GM21528 (cell line): Measurements from ENCODE around the gene TSC22D2.

ENCODE experiments used
- ATAC-seq: cut with Tn5 transposase; IDR thresholded peaks from one replicate; pipeline ENCODE4 v1.9.1; 2021; ENCODE audit warnings: mild to moderate bottlenecking, moderate library complexity; ENCODE audit not compliant: unreplicated experiment, low FRiP score

The TSC22D2 gene

GRCh38 chr3:150410311-150411105 is 2.4 kb downstream of the TSC22D2 start:
- no peak for ATAC-seq

GRCh38 chr3:150411106-150411460 is 3.0 kb downstream of the TSC22D2 start:
- ATAC-seq, result no peak

GRCh38 chr3:150411546-150411945 is 3.4 kb downstream of the TSC22D2 start:
- no peak for ATAC-seq

- ATAC-seq, result no peak
Measured at GRCh38 chr3:150411976-150412375, 3.9 kb downstream of the TSC22D2 start.

- ATAC-seq, result no peak
Measured at GRCh38 chr3:150412561-150413231, 4.6 kb downstream of the TSC22D2 start.

GRCh38 chr3:150414258-150414657 is 6.2 kb downstream of the TSC22D2 start:
- no peak for ATAC-seq

GRCh38 chr3:150414959-150415358 is 6.9 kb downstream of the TSC22D2 start:
- ATAC-seq, result no peak

- ATAC-seq, result no peak
Measured at GRCh38 chr3:150419076-150419868, 11.2 kb downstream of the TSC22D2 start.

- no peak for ATAC-seq
Measured at GRCh38 chr3:150419959-150420358, 11.9 kb downstream of the TSC22D2 start.

- ATAC-seq, result no peak
Measured at GRCh38 chr3:150421256-150421655, 13.2 kb downstream of the TSC22D2 start.

- no peak for ATAC-seq
Measured at GRCh38 chr3:150421799-150422548, 13.9 kb downstream of the TSC22D2 start.

- ATAC-seq, result no peak
Measured at GRCh38 chr3:150422907-150423306, 14.8 kb downstream of the TSC22D2 start.

GRCh38 chr3:150423761-150424160 is 15.7 kb downstream of the TSC22D2 start:
- no peak for ATAC-seq

- ATAC-seq, result no peak
Measured at GRCh38 chr3:150426292-150426691, 18.2 kb downstream of the TSC22D2 start.

GRCh38 chr3:150428562-150428961 is 20.5 kb downstream of the TSC22D2 start:
- ATAC-seq, result no peak

- ATAC-seq, result no peak
Measured at GRCh38 chr3:150429767-150430671, 21.9 kb downstream of the TSC22D2 start.

- ATAC-seq, result no peak
Measured at GRCh38 chr3:150433347-150433746, 25.2 kb downstream of the TSC22D2 start.

- no peak for ATAC-seq
Measured at GRCh38 chr3:150434234-150434633, 26.1 kb downstream of the TSC22D2 start.

- no peak for ATAC-seq
Measured at GRCh38 chr3:150436161-150436560, 28.1 kb downstream of the TSC22D2 start.

- no peak for ATAC-seq
Measured at GRCh38 chr3:150439657-150440056, 31.6 kb downstream of the TSC22D2 start.
